Measurements from ENCODE around the gene SMPX.

The SMPX gene

GRCh38 chrX:21675931-21676330, 82.0 kb downstream of the SMPX start:
- Histone ChIP-seq H3K27ac (replicated peaks) (no peak overlapping the region), H3K27me3 (ENCODE audit: insufficient read depth, poor library complexity, severe bottlenecking) (no peaks in the 10 kb centered on the region), H3K4me3 (replicated peaks; ENCODE audit: insufficient read depth, low read length) (no peak overlapping the region)
- DNase-seq (ENCODE audit: low read depth in 1 of 2, low spot score in 1 of 2): no peak
- no peak for TF ChIP-seq CTCF (IDR thresholded peaks at IDR 0.05; ENCODE audit: insufficient read depth, low read length)
- no peak for TF ChIP-seq POLR2AphosphoS5 (IDR thresholded peaks at IDR 0.05; ENCODE audit: low read depth)
- TF ChIP-seq SPI1 (IDR thresholded peaks at IDR 0.05; ENCODE audit: borderline replicate concordance, low read depth): no peak
- no peak for TF ChIP-seq GABPA (IDR thresholded peaks at IDR 0.05; ENCODE audit: low read depth)
- no peak for TF ChIP-seq REST (IDR thresholded peaks at IDR 0.05; ENCODE audit: insufficient replicate concordance, low read depth)

- no peaks in the 10 kb centered on the region for H3K27me3 ChIP-seq (ENCODE audit: insufficient read depth, poor library complexity, severe bottlenecking)
- H3K4me3 ChIP-seq (replicated peaks; ENCODE audit: insufficient read depth, low read length): no peak overlapping the region
- no peak for DNase-seq (ENCODE audit: low read depth in 1 of 2, low spot score in 1 of 2)
- TF ChIP-seq GABPA (IDR thresholded peaks at IDR 0.05; ENCODE audit: low read depth): no peak
- no peak overlapping the region for H3K27ac ChIP-seq (replicated peaks)
Measured at GRCh38 chrX:21674430-21675186, 83.3 kb downstream of the SMPX start.

GRCh38 chrX:21666679-21667078, 91.2 kb downstream of the SMPX start:
- DNase-seq (ENCODE audit: low read depth in 1 of 2, low spot score in 1 of 2): no peak
- Histone ChIP-seq H3K27me3 (ENCODE audit: insufficient read depth, poor library complexity, severe bottlenecking) (no peaks in the 10 kb centered on the region), H3K4me3 (replicated peaks; ENCODE audit: insufficient read depth, low read length) (no peak overlapping the region), H3K27ac (replicated peaks) (no peak overlapping the region)
- TF ChIP-seq SPI1 (IDR thresholded peaks at IDR 0.05; ENCODE audit: borderline replicate concordance, low read depth) (no peak), CTCF (IDR thresholded peaks at IDR 0.05; ENCODE audit: insufficient read depth, low read length) (no peak), REST (IDR thresholded peaks at IDR 0.05; ENCODE audit: insufficient replicate concordance, low read depth) (no peak), POLR2AphosphoS5 (IDR thresholded peaks at IDR 0.05; ENCODE audit: low read depth) (no peak), GABPA (IDR thresholded peaks at IDR 0.05; ENCODE audit: low read depth) (no peak)

GRCh38 chrX:21666252-21666651, 91.7 kb downstream of the SMPX start:
- H3K27me3 ChIP-seq (ENCODE audit: insufficient read depth, poor library complexity, severe bottlenecking): no peaks in the 10 kb centered on the region
- no peak for DNase-seq (ENCODE audit: low read depth in 1 of 2, low spot score in 1 of 2)
- TF ChIP-seq GABPA (IDR thresholded peaks at IDR 0.05; ENCODE audit: low read depth): no peak
- TF ChIP-seq POLR2AphosphoS5 (IDR thresholded peaks at IDR 0.05; ENCODE audit: low read depth): no peak
- no peak for TF ChIP-seq CTCF (IDR thresholded peaks at IDR 0.05; ENCODE audit: insufficient read depth, low read length)
- TF ChIP-seq REST (IDR thresholded peaks at IDR 0.05; ENCODE audit: insufficient replicate concordance, low read depth): no peak
- no peak for TF ChIP-seq SPI1 (IDR thresholded peaks at IDR 0.05; ENCODE audit: borderline replicate concordance, low read depth)
- no peak overlapping the region for H3K27ac ChIP-seq (replicated peaks)
- no peak overlapping the region for H3K4me3 ChIP-seq (replicated peaks; ENCODE audit: insufficient read depth, low read length)

Measured in HL-60 (cell line).